Measurements from ENCODE around the gene LRBA.

LRBA gene

GRCh38 chr4:150368667-150369066, 646.4 kb downstream of the LRBA start:
- H3K23ac ChIP-seq (ENCODE audit: low read depth, low read length, poor library complexity): no peak overlapping the region
- H4K8ac ChIP-seq (ENCODE audit: low read depth, low read length): no peak overlapping the region
- H3K4me3 ChIP-seq (ENCODE audit: low read length in 2 of 2): no peak overlapping the region
- H3K79me1 ChIP-seq (ENCODE audit: low read depth, low read length): no peaks in the 10 kb centered on the region
- H3K9me3 ChIP-seq (replicated peaks in 1 of 2; ENCODE audit: control insufficient read depth in 2 of 2, insufficient read depth in 1 of 2, low read depth in 1 of 2, low read length in 2 of 2): no peaks in the 10 kb centered on the region
- H3K27ac ChIP-seq (replicated peaks; ENCODE audit: low read length): no peak overlapping the region
- no peak overlapping the region for H3K14ac ChIP-seq (ENCODE audit: low read length)
- no peak overlapping the region for H3K4me2 ChIP-seq (ENCODE audit: insufficient read depth, low read length, poor library complexity, severe bottlenecking)
- H2AK5ac ChIP-seq (ENCODE audit: low read depth, low read length): no peak overlapping the region
- H3K4ac ChIP-seq (ENCODE audit: low read length): no peak overlapping the region
- no peak overlapping the region for H2BK12ac ChIP-seq (ENCODE audit: low read length)
- no peaks in the 10 kb centered on the region for H3K36me3 ChIP-seq (replicated peaks in 1 of 2; ENCODE audit: control insufficient read depth in 2 of 2, insufficient read depth in 2 of 2, low read length in 2 of 2)
- H2BK15ac ChIP-seq (ENCODE audit: low read length): no peak overlapping the region
- H2AFZ ChIP-seq (ENCODE audit: low read length): no peak overlapping the region
- DNase-seq (ENCODE audit: low spot score): no peak
- H2BK120ac ChIP-seq (ENCODE audit: low read depth, low read length): no peak overlapping the region
- H3K9ac ChIP-seq (ENCODE audit: low read depth, low read length, poor library complexity): no peak overlapping the region
- H3K27me3 ChIP-seq (ENCODE audit: control insufficient read depth in 3 of 3, insufficient read depth in 3 of 3, low read depth in 1 of 3, low read length in 3 of 3): no peaks in the 10 kb centered on the region
- peaks cover 6 to 11% of the 10 kb centered on the region in 2 donors for H3K4me1 ChIP-seq (ENCODE audit: control insufficient read depth in 2 of 2, insufficient read depth in 1 of 2, low read depth in 1 of 2, low read length in 2 of 2)
- no peak overlapping the region for H4K91ac ChIP-seq (ENCODE audit: low read depth, low read length, poor library complexity)
- H2BK5ac ChIP-seq (ENCODE audit: low read length): no peak overlapping the region
- H3K18ac ChIP-seq (ENCODE audit: low read length): no peak overlapping the region

GRCh38 chr4:150367326-150367725, 647.8 kb downstream of the LRBA start:
- Histone ChIP-seq H2BK15ac (ENCODE audit: low read length) (no peak overlapping the region), H3K4me3 (ENCODE audit: low read length in 2 of 2) (no peak overlapping the region), H3K27me3 (ENCODE audit: control insufficient read depth in 3 of 3, insufficient read depth in 3 of 3, low read depth in 1 of 3, low read length in 3 of 3) (no peaks in the 10 kb centered on the region), H3K9me3 (replicated peaks in 1 of 2; ENCODE audit: control insufficient read depth in 2 of 2, insufficient read depth in 1 of 2, low read depth in 1 of 2, low read length in 2 of 2) (no peaks in the 10 kb centered on the region), H2BK12ac (ENCODE audit: low read length) (no peak overlapping the region), H4K8ac (ENCODE audit: low read depth, low read length) (no peak overlapping the region), H3K4ac (ENCODE audit: low read length) (no peak overlapping the region), H4K91ac (ENCODE audit: low read depth, low read length, poor library complexity) (no peak overlapping the region), H3K18ac (ENCODE audit: low read length) (no peak overlapping the region), H2AK5ac (ENCODE audit: low read depth, low read length) (no peak overlapping the region), H3K9ac (ENCODE audit: low read depth, low read length, poor library complexity) (no peak overlapping the region), H3K4me1 (ENCODE audit: control insufficient read depth in 2 of 2, insufficient read depth in 1 of 2, low read depth in 1 of 2, low read length in 2 of 2) (peaks cover 8 to 11% of the 10 kb centered on the region in 2 donors), H3K36me3 (replicated peaks in 1 of 2; ENCODE audit: control insufficient read depth in 2 of 2, insufficient read depth in 2 of 2, low read length in 2 of 2) (no peaks in the 10 kb centered on the region), H2BK5ac (ENCODE audit: low read length) (no peak overlapping the region), H3K79me1 (ENCODE audit: low read depth, low read length) (no peaks in the 10 kb centered on the region), H2AFZ (ENCODE audit: low read length) (no peak overlapping the region), H3K27ac (replicated peaks; ENCODE audit: low read length) (peak overlapping the region; percentile 84), H3K4me2 (ENCODE audit: insufficient read depth, low read length, poor library complexity, severe bottlenecking) (peak overlapping the region; percentile 18), H3K23ac (ENCODE audit: low read depth, low read length, poor library complexity) (no peak overlapping the region), H2BK120ac (ENCODE audit: low read depth, low read length) (no peak overlapping the region), H3K14ac (ENCODE audit: low read length) (no peak overlapping the region)
- no CpG with 5 or more reads among the region's 4 CpGs for WGBS, 2 donors (ENCODE audit: extremely low coverage in 2 of 2, insufficient read length in 2 of 2, insufficient replicate concordance in 1 of 2)
- peak; percentile 29 for DNase-seq (ENCODE audit: low spot score)

GRCh38 chr4:150366487-150366999, 648.5 kb downstream of the LRBA start:
- H3K9me3 ChIP-seq (replicated peaks in 1 of 2; ENCODE audit: control insufficient read depth in 2 of 2, insufficient read depth in 1 of 2, low read depth in 1 of 2, low read length in 2 of 2): no peaks in the 10 kb centered on the region
- no peak overlapping the region for H2BK15ac ChIP-seq (ENCODE audit: low read length)
- H3K4me1 ChIP-seq (ENCODE audit: control insufficient read depth in 2 of 2, insufficient read depth in 1 of 2, low read depth in 1 of 2, low read length in 2 of 2): peaks cover 8 to 11% of the 10 kb centered on the region in 2 donors
- DNase-seq (ENCODE audit: low spot score): peak; percentile 93
- no peak overlapping the region for H4K91ac ChIP-seq (ENCODE audit: low read depth, low read length, poor library complexity)
- no peak overlapping the region for H2BK12ac ChIP-seq (ENCODE audit: low read length)
- no peak overlapping the region for H3K4ac ChIP-seq (ENCODE audit: low read length)
- H3K79me1 ChIP-seq (ENCODE audit: low read depth, low read length): no peaks in the 10 kb centered on the region
- H2BK120ac ChIP-seq (ENCODE audit: low read depth, low read length): no peak overlapping the region
- WGBS, 2 donors (ENCODE audit: extremely low coverage in 2 of 2, insufficient read length in 2 of 2, insufficient replicate concordance in 1 of 2): no CpG with 5 or more reads among the region's 2 CpGs
- no peak overlapping the region for H2BK5ac ChIP-seq (ENCODE audit: low read length)
- H3K27ac ChIP-seq (replicated peaks; ENCODE audit: low read length): no peak overlapping the region
- H3K4me3 ChIP-seq (ENCODE audit: low read length in 2 of 2): peak overlapping the region in 1 of 2 donors; percentile 7
- H3K18ac ChIP-seq (ENCODE audit: low read length): no peak overlapping the region
- H2AK5ac ChIP-seq (ENCODE audit: low read depth, low read length): no peak overlapping the region
- no peak overlapping the region for H3K9ac ChIP-seq (ENCODE audit: low read depth, low read length, poor library complexity)
- H2AFZ ChIP-seq (ENCODE audit: low read length): peak overlapping the region; percentile 87
- H3K23ac ChIP-seq (ENCODE audit: low read depth, low read length, poor library complexity): no peak overlapping the region
- no peaks in the 10 kb centered on the region for H3K36me3 ChIP-seq (replicated peaks in 1 of 2; ENCODE audit: control insufficient read depth in 2 of 2, insufficient read depth in 2 of 2, low read length in 2 of 2)
- no peak overlapping the region for H3K14ac ChIP-seq (ENCODE audit: low read length)
- H3K4me2 ChIP-seq (ENCODE audit: insufficient read depth, low read length, poor library complexity, severe bottlenecking): no peak overlapping the region
- H3K27me3 ChIP-seq (ENCODE audit: control insufficient read depth in 3 of 3, insufficient read depth in 3 of 3, low read depth in 1 of 3, low read length in 3 of 3): no peaks in the 10 kb centered on the region
- no peak overlapping the region for H4K8ac ChIP-seq (ENCODE audit: low read depth, low read length)

GRCh38 chr4:150363721-150364688, 651.1 kb downstream of the LRBA start:
- no peaks in the 10 kb centered on the region for H3K9me3 ChIP-seq (replicated peaks in 1 of 2; ENCODE audit: control insufficient read depth in 2 of 2, insufficient read depth in 1 of 2, low read depth in 1 of 2, low read length in 2 of 2)
- H2BK5ac ChIP-seq (ENCODE audit: low read length): no peak overlapping the region
- H3K4me3 ChIP-seq (ENCODE audit: low read length in 2 of 2): no peak overlapping the region
- no peaks in the 10 kb centered on the region for H3K36me3 ChIP-seq (replicated peaks in 1 of 2; ENCODE audit: control insufficient read depth in 2 of 2, insufficient read depth in 2 of 2, low read length in 2 of 2)
- no peak overlapping the region for H3K4me2 ChIP-seq (ENCODE audit: insufficient read depth, low read length, poor library complexity, severe bottlenecking)
- peak overlapping the region; percentile 58 for H2BK12ac ChIP-seq (ENCODE audit: low read length)
- no peak overlapping the region for H3K27ac ChIP-seq (replicated peaks; ENCODE audit: low read length)
- H2BK15ac ChIP-seq (ENCODE audit: low read length): no peak overlapping the region
- H3K79me1 ChIP-seq (ENCODE audit: low read depth, low read length): no peaks in the 10 kb centered on the region
- no peak overlapping the region for H2AK5ac ChIP-seq (ENCODE audit: low read depth, low read length)
- no peak for DNase-seq (ENCODE audit: low spot score)
- no peak overlapping the region for H2AFZ ChIP-seq (ENCODE audit: low read length)
- no peak overlapping the region for H4K91ac ChIP-seq (ENCODE audit: low read depth, low read length, poor library complexity)
- peaks cover 8 to 11% of the 10 kb centered on the region in 2 donors for H3K4me1 ChIP-seq (ENCODE audit: control insufficient read depth in 2 of 2, insufficient read depth in 1 of 2, low read depth in 1 of 2, low read length in 2 of 2)
- H3K14ac ChIP-seq (ENCODE audit: low read length): no peak overlapping the region
- no peak overlapping the region for H4K8ac ChIP-seq (ENCODE audit: low read depth, low read length)
- WGBS, 2 donors (ENCODE audit: extremely low coverage in 2 of 2, insufficient read length in 2 of 2, insufficient replicate concordance in 1 of 2): no CpG with 5 or more reads among the region's 2 CpGs
- no peak overlapping the region for H3K18ac ChIP-seq (ENCODE audit: low read length)
- H2BK120ac ChIP-seq (ENCODE audit: low read depth, low read length): no peak overlapping the region
- H3K4ac ChIP-seq (ENCODE audit: low read length): no peak overlapping the region
- H3K23ac ChIP-seq (ENCODE audit: low read depth, low read length, poor library complexity): no peak overlapping the region
- H3K9ac ChIP-seq (ENCODE audit: low read depth, low read length, poor library complexity): no peak overlapping the region
- no peaks in the 10 kb centered on the region for H3K27me3 ChIP-seq (ENCODE audit: control insufficient read depth in 3 of 3, insufficient read depth in 3 of 3, low read depth in 1 of 3, low read length in 3 of 3)
